Coronary artery (tissue), 2 donors: ENCODE data around the gene SLC25A42.

Experiments
- DNase-seq: peaks from one replicate; pipeline ENCODE4 v3.0.0-alpha.2; 2017; ENCODE audit warnings: low spot score
- H3K27ac ChIP-seq, 2 donors: fragments of 200-600 bp; sonication (generic); one replicate each; pipeline ENCODE4 v1.5.1; 2016 to 2019
- H3K4me3 ChIP-seq: fragments of 200-600 bp; sonication (generic); 2 replicates; pipeline ENCODE4 v1.5.1; 2016; ENCODE audit warnings: mild to moderate bottlenecking, moderate library complexity
- TF ChIP-seq, protein P1 (sequence below): fragments of 200-600 bp; sonication (generic); IDR thresholded peaks from one replicate; pipeline ENCODE4 v1.5.1; 2019; ENCODE audit warnings: antibody characterized with exemption

The SLC25A42 gene

DNA sequence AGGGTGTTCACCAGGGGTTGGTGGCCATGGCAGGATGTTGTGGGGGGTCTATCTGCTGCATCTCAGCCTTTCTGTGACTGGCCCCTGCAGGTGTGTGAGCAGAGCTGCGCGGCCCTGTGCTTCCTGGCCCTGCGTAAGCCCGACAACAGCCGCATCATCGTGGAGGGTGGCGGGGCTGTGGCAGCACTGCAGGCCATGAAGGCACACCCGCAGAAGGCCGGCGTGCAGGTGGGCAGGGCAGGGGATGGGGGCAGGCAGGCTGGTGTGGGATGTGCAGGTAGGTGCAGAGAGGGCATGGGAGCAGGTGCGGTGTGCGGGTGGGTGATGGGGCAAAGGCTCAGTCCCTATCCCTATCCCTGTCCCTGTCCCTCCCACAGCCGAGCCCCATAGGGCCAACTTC is 8.1 kb upstream of the SLC25A42 start:
- TF ChIP-seq, protein P1, sequence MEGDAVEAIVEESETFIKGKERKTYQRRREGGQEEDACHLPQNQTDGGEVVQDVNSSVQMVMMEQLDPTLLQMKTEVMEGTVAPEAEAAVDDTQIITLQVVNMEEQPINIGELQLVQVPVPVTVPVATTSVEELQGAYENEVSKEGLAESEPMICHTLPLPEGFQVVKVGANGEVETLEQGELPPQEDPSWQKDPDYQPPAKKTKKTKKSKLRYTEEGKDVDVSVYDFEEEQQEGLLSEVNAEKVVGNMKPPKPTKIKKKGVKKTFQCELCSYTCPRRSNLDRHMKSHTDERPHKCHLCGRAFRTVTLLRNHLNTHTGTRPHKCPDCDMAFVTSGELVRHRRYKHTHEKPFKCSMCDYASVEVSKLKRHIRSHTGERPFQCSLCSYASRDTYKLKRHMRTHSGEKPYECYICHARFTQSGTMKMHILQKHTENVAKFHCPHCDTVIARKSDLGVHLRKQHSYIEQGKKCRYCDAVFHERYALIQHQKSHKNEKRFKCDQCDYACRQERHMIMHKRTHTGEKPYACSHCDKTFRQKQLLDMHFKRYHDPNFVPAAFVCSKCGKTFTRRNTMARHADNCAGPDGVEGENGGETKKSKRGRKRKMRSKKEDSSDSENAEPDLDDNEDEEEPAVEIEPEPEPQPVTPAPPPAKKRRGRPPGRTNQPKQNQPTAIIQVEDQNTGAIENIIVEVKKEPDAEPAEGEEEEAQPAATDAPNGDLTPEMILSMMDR: no peak
- no peak overlapping the region for H3K27ac ChIP-seq
- H3K4me3 ChIP-seq: no peak overlapping the region
- DNase-seq: no peak

DNA sequence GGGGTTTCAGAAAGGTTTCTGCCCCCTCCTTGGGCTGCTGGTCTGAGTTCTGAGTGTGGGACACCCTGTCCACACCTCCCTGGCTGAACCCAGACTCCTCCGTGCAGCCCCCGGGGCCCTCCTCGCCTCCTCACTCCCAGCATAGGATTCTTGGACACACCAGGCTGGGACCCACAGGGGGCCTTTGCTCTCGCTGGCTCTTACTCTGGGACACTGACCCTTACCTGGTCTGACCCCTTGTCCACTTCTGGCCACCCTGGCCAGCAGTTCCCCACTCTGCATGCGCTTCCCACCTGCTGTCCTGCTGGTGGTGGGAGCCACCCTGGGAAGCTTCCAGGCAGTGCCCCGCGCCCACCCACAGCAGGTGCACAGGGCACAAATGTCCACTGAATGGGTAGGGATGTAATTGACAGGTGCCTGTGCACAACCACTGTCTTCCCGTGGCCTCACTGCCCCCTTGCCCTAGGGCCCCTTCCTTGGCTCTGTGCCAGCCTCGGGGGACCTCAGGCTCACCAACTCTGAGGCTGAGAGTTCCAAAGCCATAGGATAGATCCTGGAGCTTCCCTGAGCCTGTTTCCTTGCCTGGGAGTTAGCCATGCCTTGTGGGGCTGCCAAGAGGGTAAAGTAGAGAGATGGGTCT is 7.0 kb upstream of the SLC25A42 start:
- no peak overlapping the region for H3K4me3 ChIP-seq
- no peak overlapping the region for H3K27ac ChIP-seq
- TF ChIP-seq, protein P1: no peak
- DNase-seq: no peak

DNA sequence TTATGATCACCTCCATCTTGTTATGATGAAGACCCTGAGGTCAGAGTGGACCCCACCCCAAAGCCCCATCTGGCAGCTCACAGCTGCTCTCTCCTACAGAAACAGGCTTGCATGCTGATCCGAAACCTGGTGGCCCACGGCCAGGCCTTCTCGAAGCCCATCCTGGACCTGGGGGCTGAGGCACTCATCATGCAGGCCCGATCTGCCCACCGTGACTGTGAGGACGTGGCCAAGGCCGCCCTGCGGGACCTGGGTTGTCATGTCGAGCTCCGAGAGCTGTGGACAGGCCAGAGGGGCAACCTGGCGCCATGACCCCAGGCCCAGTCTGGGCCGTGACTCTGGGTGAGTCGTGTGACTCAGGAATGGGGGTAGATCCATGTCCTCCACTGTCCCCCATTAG is 6.5 kb upstream of the SLC25A42 start:
- Histone ChIP-seq H3K27ac (no peak overlapping the region), H3K4me3 (no peak overlapping the region)
- TF ChIP-seq, protein P1: no peak
- no peak for DNase-seq

- TF ChIP-seq, protein P1: no peak
- Histone ChIP-seq H3K27ac (no peak overlapping the region), H3K4me3 (no peak overlapping the region)
- DNase-seq: no peak
Measured at GRCh38 chr19:19057720-19058119, 6.1 kb upstream of the SLC25A42 start.

GRCh38 chr19:19059018-19059836 is 4.6 kb upstream of the SLC25A42 start:
- DNase-seq: no peak
- Histone ChIP-seq H3K27ac (no peak overlapping the region), H3K4me3 (no peak overlapping the region)
- TF ChIP-seq, protein P1: no peak

- DNase-seq: no peak
- Histone ChIP-seq H3K27ac (no peak overlapping the region), H3K4me3 (no peak overlapping the region)
- TF ChIP-seq, protein P1: no peak
Measured at GRCh38 chr19:19059837-19060611, 3.8 kb upstream of the SLC25A42 start.
